GM18520 (cell line): ENCODE data around the gene ZNF385B.

Experiments used
- ATAC-seq: cut with Tn5 transposase; IDR thresholded peaks from one replicate; pipeline ENCODE4 v1.9.1; 2021; ENCODE audit not compliant: unreplicated experiment

ZNF385B gene

DNA sequence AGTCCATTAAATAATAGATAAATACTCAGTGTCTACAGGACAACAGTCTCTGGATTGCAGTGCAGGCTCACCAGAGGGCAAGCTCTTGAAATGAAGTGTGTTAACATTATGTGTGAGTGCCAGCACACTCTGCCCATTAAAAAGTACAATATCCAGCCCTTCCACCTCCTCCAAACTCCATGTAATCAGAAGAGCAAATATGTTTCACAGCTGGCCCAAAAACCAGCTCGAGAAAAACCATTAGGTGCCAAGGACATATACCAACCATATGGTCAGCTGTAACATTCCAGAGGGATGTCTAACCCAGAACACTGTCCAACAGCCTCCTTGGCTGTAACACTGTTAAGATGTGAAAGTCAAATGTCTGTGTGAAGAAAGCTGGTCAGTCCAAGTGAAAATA lies 112.2 kb downstream of the ZNF385B start:
- no peak for ATAC-seq

DNA sequence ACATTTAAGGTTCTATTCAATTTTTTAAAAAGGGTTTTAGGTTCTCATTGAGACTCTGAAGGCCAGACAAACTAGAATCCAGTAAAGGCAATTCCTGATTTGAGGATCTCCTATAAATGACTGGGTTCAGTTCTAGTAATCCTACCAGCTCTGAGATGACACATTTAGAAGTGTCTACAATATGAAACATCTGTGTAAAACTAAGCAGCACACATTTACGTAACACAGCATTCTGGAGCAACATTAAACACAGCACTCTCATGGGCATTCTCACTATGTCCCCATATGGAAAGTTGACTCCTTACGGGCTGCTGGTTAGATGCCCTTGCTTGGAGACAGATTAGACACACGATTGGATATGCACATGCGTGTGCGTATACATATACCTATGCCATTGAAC lies 114.4 kb downstream of the ZNF385B start:
- ATAC-seq = no peak

DNA sequence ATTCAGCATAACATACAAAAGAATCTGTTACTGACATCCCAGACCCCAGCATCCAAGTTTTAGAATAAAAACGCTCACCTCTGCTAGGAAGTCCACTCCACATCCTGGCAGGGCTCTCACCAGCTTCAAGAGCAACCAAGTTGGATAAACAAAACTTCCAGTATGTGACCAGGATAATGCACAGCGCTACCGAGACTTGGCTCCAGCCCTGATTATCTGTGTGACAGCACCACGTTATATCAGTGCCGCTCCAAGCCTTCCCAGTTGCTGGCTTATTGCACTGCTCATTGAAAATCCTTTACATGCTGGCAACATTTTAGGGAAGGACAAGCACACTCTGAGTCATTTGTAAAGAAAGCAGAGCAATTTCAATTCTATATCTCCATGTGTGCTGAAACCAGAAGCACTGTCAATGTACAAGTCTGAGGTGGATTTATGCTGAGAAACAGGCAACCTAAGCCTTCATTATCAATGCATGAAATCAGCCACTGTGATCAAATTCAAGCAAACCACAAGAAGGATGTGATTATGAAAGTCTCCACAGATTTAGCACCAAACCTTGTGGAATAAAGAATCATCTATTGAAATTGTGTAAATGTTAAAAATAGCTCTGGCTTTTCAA lies 115.7 kb downstream of the ZNF385B start:
- ATAC-seq = no peak

DNA sequence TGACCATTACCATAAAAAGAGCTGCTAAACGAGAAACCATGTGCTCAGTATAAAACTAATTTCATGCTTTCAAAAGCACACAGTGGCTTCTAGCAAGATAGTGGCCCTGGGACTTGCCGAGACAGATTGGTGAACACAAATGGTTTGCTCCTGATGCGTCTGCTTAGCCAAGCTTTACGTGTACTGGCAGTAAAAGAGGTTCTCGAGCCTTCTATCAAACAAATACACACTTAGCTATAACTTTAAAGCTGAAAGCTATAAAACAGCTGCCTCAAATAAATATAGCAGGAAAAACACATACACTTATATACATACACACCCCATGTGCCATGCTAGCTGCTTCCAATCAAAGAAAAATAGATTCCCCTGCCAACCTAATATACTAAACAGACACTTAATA lies 117.0 kb downstream of the ZNF385B start:
- no peak for ATAC-seq

DNA sequence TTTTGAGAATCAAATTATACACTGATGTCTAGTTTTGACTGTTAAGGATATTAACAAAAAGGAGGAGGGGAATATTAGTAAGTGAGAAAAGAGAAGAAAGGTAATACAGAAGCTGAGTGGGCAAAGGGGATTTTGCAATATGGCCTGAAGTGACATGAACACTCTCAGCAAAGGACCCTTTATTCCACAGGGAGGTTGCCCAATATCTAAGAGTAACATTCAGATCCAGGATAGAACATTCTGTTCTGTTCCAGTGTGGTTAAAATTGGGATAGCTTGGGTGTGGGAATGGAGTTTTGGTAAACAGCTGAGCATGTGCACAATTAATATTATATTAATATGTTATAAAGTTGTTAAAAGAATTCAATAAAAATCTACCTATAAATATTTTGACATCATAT lies 120.1 kb downstream of the ZNF385B start:
- ATAC-seq = no peak

DNA sequence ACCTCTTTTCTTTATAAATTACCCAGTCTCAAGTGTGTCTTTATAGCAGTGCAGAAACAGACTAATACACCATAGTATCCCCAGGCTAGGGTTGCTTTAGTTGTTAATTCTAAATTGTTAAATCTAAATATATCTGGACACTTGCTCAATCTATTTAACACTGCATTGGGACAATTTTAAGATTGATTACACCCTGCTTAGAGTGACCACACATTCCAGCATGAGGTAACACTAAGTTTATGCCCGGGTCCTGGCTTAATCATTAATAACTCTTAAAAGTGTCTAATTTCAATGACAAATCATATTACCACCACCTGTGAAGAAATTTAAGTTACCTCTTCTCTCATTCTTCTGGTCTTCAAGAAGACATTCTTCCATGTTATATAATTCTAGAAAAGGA lies 131.4 kb downstream of the ZNF385B start:
- no peak for ATAC-seq

DNA sequence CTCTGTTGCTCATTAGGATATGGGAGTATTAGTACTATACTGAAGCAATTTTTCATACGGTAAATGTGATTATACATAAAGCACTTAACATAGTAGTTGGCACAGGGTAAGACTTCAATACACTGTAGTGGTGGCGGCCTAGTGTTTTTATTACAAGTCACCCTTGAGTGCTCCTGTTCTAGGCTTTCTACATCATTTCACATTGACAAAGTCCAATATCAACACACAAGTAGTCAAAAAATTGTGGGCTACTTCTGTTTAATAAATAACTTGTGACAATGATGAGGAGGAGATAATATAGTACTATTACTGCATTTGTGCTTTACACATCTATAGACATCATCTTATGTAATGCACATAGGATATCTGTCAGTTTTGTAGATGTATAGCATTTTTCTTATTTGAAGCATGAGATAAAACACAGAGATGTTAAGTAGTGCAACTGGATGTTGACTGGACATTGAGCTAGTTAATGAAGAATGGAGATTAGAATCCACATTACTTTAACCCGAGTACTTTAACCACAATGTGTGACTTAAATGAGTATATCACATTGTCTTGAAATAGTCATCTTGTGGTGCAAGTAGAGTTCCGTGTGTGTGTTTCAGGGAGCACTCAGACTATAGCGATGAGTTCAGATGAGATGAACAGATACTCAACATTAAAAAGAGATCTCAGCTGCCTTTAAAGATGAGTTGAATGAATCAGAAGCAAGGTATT lies 134.8 kb downstream of the ZNF385B start:
- no peak for ATAC-seq

DNA sequence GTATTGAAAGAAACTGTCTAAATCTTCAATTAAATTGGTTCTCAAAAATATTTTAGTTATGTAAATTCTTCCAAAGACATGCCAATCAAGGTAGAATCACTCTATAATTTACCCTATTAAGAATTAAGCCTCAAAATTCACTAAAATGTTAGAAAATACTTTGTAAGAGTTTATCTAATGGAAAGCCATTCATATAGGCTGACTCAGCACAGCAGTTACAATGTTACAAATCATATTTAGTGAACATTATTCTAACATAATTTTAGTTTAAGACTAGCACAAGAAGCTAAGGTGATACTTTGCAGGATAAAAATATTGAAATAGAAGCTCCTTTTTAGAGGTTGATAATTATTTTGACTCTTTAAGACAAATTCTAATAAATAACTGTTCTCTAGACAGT lies 137.0 kb downstream of the ZNF385B start:
- no peak for ATAC-seq

DNA sequence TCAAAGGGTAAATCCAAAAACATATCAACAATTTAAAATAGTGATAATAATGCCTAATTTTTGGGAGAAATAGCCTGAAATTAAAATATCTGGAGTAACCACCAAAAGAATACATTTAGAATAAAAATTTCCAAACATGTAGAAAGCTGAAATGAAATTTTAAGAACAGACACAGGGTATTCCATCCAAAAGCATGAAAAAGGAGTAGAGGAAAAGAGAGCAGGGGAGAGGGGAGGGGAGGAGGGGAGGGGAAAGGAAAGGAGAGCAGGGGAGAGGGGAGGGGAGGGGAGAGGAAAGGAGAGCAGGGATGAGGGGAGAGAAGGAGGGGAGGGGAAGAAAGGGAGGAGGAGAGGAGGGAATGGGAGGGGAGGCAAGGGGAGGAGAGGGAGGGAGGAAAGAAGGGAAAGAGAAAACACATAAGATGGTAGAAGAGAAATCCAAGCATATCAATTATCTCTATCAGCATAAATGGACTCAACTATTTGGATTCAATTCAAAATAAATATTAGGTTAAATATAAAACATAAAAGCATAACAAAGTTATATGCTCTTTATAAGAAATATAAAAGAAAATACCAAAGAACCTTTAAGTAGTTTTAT lies 141.1 kb downstream of the ZNF385B start:
- ATAC-seq = no peak

DNA sequence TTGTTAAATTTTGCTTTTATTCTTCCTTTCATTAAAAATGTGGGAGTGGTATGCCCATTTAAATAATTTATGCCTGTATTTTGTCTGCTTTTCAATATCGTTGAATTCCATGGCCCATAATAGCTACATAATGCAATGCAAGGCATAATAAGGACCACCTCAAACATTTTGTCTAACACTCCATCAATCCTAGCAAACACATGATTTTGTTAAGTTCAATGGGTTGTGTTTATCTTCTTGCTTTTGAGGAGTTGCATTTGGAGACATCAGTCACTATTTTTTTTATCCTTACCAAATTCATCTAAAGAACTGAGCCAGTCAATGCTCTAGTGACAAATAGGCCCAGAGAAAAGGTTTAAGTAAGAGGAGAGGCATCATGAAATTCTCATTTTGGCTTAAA lies 145.5 kb downstream of the ZNF385B start:
- no peak for ATAC-seq

DNA sequence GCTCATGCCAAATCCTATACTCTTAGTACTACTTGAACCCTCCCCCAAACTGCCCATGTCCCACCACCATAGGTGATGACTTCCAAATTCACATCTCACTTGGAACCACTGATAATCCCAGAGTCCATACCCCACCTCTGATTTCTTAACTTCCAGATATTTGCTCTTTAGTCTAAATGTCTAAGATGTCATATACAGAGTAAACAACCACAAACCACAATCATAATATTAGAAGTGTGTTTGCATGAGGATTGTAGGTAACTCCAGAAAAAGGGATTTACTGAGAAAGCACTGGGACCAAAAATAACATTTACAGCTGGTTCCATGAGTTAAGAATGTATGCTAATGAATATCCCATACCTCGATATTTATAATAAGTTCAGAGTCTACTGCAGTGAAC lies 146.2 kb downstream of the ZNF385B start:
- ATAC-seq = no peak

DNA sequence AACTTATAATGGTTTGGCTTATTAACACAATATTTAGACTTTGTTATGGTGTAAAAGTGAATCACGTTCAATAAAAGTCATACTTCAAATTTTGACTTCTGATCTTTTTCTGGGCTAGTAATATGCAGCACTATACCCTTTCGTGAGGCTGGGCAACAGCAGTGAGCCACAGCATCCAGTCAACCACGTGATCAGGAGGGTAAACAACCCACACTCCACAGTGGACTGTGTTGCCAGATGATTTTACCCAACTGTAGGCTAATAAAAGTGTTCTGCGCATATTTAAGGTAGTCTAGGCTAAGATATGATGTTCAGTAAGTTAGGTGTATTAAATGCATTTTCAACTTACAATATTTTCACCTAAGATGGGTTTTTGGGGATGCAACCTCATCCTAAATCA lies 148.6 kb downstream of the ZNF385B start:
- no peak for ATAC-seq

DNA sequence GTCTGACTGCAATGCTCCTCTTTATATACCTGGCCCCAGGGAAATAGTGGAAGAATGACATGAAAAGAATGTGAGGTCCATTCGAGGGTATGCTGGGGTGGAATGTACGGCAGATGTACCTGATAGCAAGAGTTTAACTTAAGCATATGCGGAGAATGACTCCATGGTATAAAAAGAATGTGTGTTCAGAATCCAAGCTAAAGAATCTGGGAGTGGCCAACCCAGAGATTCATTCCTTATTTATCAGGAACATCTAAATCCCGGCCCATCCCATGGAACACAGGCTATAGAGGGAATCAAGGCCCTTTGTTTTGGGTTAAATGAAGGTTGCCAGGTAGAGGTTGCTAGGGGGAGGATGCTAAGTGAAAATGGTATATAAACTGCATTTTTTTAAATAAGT lies 150.0 kb downstream of the ZNF385B start:
- ATAC-seq = no peak

DNA sequence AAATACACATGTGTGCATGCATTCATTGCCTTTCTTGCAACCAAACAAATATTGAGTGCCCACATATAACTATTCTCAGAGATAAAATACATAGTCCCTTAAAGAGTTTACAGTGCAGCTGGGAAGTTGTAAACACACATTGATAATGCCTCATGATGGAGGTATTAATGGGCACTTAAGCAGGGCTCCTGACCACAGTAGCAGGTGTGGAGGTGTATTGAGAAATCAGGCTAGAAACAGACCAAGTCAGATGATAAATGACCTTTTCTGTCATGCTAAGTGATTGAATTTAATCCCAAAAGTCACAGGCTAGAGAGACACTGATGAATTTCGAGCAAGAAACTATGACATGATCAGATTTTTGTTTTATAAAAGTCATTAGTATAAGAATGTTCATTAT lies 157.7 kb downstream of the ZNF385B start:
- no peak for ATAC-seq

DNA sequence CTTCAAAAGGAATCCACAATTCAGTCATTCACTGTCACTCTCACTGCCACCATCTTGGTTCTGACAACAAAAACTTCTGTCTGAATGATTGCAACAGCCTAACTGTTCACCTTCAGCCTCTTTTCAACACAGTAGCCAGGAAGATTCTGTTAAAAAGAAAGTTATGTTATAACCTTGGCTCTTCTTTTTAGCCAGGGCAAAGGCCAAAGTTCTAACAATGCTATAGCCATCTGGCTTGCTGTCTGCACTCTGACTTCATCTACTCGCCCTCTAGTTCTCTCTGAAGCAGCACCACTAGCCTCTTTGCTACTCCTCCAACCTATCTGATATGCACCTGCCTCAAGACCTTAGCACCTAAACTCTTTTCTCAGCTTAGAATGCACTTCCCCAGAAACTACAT lies 158.5 kb downstream of the ZNF385B start:
- no peak for ATAC-seq

DNA sequence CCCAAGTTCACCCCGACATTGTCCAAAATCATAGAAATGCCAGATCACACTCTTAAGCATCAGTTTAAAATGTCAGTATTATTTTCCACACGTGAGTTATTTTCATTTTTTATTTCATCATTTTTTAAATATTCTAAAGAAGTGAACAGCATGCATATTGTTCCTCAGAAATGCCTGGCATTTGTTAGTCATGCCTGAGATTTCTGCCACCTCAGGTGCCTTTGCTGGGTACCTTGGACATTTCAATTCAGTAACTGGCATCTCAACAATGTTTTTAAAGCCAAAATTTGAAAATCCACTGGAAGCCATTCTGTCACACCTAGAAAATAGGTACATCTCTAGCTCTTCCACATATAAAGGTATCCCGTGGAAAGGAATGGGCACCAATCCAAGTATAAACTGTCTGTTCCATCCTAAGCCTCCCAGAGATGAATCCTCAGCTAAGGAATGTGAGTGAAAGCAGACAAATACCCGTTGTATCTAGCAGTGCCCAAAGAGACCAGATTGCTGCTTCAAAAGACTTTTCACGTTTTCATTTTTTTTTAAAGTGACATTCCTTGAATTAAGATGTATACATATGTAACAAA lies 159.8 kb downstream of the ZNF385B start:
- ATAC-seq = no peak

DNA sequence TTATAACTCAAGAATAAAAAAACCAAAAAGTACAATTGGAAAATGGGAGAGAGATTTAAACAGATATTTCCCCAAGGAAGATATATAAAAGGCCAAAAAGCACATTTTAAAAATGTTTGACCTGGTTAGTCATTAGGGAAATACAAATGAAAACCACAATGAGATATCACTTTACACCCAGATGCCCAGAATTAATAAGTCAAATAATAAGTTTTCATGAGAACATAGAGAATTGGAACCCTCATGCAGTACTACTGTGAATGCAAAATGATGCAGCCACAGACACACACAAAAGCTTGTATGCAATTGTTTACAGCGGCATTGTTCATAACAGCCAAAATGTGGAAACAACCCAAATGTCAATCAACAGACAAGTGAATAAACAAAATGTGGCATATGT lies 165.9 kb downstream of the ZNF385B start:
- ATAC-seq = no peak

DNA sequence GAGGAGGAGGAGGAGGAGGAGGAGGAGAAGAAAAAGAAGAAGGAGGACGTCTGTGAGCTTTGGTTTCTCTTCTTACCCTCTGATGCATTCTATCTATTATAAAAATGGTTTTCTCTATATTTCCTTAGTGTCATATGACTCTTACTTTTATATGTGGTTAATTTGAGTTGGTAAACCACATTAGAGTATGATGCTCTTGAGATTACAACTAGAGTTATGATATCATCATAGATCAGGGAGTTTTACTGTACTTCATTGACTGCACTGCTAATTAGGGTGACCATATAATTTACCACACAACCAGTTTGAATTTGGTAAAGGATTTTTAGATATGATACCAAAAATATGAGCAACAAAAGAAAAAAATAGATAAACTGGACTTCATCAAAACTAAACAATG lies 166.4 kb downstream of the ZNF385B start:
- ATAC-seq = no peak

DNA sequence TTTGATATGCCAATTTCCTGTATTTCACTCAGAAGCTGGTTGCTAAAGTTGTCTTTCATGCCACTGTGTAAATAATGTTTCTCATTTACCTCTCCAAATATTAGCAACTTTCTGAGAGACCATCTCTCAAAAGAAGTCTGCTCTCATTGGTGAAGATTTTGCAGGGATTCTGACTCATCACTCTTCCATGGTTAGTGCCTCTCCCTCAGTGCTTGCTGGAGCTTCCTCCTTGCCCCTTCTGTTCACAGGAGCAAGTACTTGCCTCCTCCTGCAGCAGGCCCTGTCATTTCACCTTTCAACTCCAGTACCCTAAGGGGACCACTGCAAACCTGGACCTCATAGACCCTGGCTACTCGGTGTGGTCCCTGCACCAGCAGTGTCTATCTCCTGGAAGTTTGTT lies 168.8 kb downstream of the ZNF385B start:
- ATAC-seq = no peak

DNA sequence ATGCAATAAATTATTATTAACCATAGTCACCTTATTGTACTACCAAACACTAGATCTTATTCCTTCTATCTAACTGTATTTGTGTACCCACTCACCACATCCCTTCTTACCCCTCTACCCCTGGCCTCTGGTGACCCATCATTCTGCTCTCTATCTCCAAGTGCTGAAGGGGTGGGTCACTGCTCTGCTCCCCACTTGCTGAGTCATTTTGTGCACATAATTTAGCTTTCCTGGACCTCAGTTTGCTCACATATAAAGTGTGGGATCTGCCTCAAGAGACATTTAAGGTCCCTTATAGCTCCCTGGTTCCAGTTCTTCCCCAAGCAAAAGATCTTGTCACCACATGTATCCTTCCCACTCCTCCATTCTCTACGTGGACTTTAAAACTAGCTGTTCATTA lies 169.4 kb downstream of the ZNF385B start:
- no peak for ATAC-seq

DNA sequence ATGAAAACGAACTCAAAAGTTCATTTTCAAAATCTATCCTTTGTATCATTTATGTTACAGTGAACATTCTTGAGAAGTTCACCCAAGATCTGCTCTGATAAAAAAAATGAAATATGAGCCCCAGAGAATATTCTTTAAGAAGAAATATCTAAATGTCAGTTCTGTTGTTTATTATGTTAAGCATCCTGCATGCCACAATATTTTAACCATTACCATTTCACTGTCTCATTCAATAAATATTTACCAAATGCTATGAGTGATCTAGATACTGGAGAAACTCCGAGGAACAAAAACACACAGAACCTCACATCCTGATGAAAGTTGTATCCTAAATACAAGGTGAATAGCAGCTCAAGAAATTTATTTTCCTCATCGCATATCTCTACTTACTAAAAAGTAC lies 170.2 kb downstream of the ZNF385B start:
- ATAC-seq = no peak

DNA sequence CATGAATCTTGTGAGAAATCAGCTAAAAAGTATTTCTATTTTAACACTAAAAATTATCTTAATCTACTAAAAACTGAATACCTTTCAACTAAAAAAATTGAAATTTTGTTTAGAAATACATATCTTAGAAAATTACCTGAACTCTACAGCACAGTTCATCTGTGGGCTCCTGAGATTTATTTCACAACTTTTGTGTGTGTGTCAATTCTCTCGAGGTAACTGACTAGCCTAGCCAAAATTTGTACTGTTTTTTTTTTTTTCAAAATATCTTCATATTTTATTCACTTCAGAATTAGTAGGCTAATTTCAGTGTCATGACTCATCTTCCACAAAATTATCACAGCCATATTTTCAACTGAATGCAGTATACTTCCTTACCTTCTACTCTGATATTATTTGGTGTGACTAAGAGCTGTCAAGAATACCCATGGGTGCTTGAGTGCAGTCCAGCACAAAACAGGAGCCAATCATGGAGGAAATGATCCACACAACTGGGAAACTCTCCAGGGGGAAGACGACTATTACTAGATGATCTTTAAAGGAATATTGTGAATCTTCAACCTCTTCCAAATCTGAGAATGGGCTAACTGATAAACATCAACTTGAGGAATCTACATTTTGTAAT lies 174.6 kb downstream of the ZNF385B start:
- no peak for ATAC-seq
